Measurements from ENCODE around the gene DCANP1. TPM values are rescaled to one million over a fixed set of nuclear protein-coding genes. Genes with fewer than 3 reads are reported as not detected.
A peak's percentile ranks its signal among the peaks of the same experiment; 100 is the strongest.

Gene DCANP1
- total and polyA plus RNA-seq, 5 donors from 2014 or later: not detected

GRCh38 chr5:135484674-135485086, 37.5 kb upstream of the DCANP1 start:
- Mint-ChIP-seq H3K4me3 (no peak overlapping the region), H3K4me1 (peaks cover 0 to 6% (median 1%) of the 10 kb centered on the region in 4 donors), H3K9me3 (peaks cover 0 to 2% (median 0%) of the 10 kb centered on the region in 7 donors), H3K27ac (no peak overlapping the region), H3K27me3 (peaks cover 43% of the 10 kb centered on the region), H3K36me3 (no peaks in the 10 kb centered on the region)
- no peaks in the 10 kb centered on the region for H3K4me1 ChIP-seq (ENCODE audit: control insufficient read depth, insufficient read depth, low read length, poor library complexity, severe bottlenecking)
- DNase-seq (no peak), ATAC-seq (ENCODE audit: low read depth in 2 of 2) (no peak)
- no peak overlapping the region for H3K4me3 ChIP-seq (ENCODE audit: low read depth, low read length)
- no peaks in the 10 kb centered on the region for H3K36me3 ChIP-seq (ENCODE audit: control insufficient read depth, insufficient read depth, low read length)
- no peaks in the 10 kb centered on the region for H3K9me3 ChIP-seq (ENCODE audit: control insufficient read depth in 2 of 2, low read length in 2 of 2)
- peaks cover 14% of the 10 kb centered on the region for H3K27me3 ChIP-seq (ENCODE audit: control insufficient read depth, insufficient read depth, low read length)
- H3K27ac ChIP-seq (ENCODE audit: insufficient read depth, low read length, poor library complexity, severe bottlenecking): no peak overlapping the region

GRCh38 chr5:135483254-135483653, 36.1 kb upstream of the DCANP1 start:
- Mint-ChIP-seq H3K27me3 (peaks cover 36% of the 10 kb centered on the region), H3K4me3 (no peak overlapping the region), H3K4me1 (no peaks in the 10 kb centered on the region), H3K27ac (peak overlapping the region in 1 of 3 donors; percentile 16), H3K36me3 (no peaks in the 10 kb centered on the region), H3K9me3 (peaks cover 0 to 3% (median 0%) of the 10 kb centered on the region in 7 donors)
- H3K36me3 ChIP-seq (ENCODE audit: control insufficient read depth, insufficient read depth, low read length): no peaks in the 10 kb centered on the region
- no peak overlapping the region for H3K4me3 ChIP-seq (ENCODE audit: low read depth, low read length)
- H3K9me3 ChIP-seq (ENCODE audit: control insufficient read depth in 2 of 2, low read length in 2 of 2): no peaks in the 10 kb centered on the region
- no peak overlapping the region for H3K27ac ChIP-seq (ENCODE audit: insufficient read depth, low read length, poor library complexity, severe bottlenecking)
- peaks cover 14% of the 10 kb centered on the region for H3K27me3 ChIP-seq (ENCODE audit: control insufficient read depth, insufficient read depth, low read length)
- H3K4me1 ChIP-seq (ENCODE audit: control insufficient read depth, insufficient read depth, low read length, poor library complexity, severe bottlenecking): no peaks in the 10 kb centered on the region
- ATAC-seq (ENCODE audit: low read depth in 2 of 2) (no peak), DNase-seq (no peak)

- H3K27ac Mint-ChIP-seq: no peak overlapping the region
- H3K9me3 Mint-ChIP-seq: peaks cover 0 to 3% (median 0%) of the 10 kb centered on the region in 7 donors
- H3K27ac ChIP-seq (ENCODE audit: insufficient read depth, low read length, poor library complexity, severe bottlenecking): no peak overlapping the region
- DNase-seq (no peak), ATAC-seq (ENCODE audit: low read depth in 2 of 2) (no peak)
- no peak overlapping the region for H3K4me3 Mint-ChIP-seq
- no peaks in the 10 kb centered on the region for H3K9me3 ChIP-seq (ENCODE audit: control insufficient read depth in 2 of 2, low read length in 2 of 2)
- H3K4me1 Mint-ChIP-seq: no peaks in the 10 kb centered on the region
- no peaks in the 10 kb centered on the region for H3K4me1 ChIP-seq (ENCODE audit: control insufficient read depth, insufficient read depth, low read length, poor library complexity, severe bottlenecking)
- H3K4me3 ChIP-seq (ENCODE audit: low read depth, low read length): no peak overlapping the region
- no peaks in the 10 kb centered on the region for H3K36me3 ChIP-seq (ENCODE audit: control insufficient read depth, insufficient read depth, low read length)
- H3K27me3 ChIP-seq (ENCODE audit: control insufficient read depth, insufficient read depth, low read length): peaks cover 9% of the 10 kb centered on the region
- no peaks in the 10 kb centered on the region for H3K36me3 Mint-ChIP-seq
- peaks cover 30% of the 10 kb centered on the region for H3K27me3 Mint-ChIP-seq
These were observed 35.3 kb upstream of the DCANP1 start for GRCh38 chr5:135482381-135482933.

GRCh38 chr5:135481909-135482311, 34.8 kb upstream of the DCANP1 start:
- Histone ChIP-seq H3K4me1 (ENCODE audit: control insufficient read depth, insufficient read depth, low read length, poor library complexity, severe bottlenecking) (no peaks in the 10 kb centered on the region), H3K27me3 (ENCODE audit: control insufficient read depth, insufficient read depth, low read length) (peaks cover 6% of the 10 kb centered on the region), H3K4me3 (ENCODE audit: low read depth, low read length) (no peak overlapping the region), H3K27ac (ENCODE audit: insufficient read depth, low read length, poor library complexity, severe bottlenecking) (no peak overlapping the region), H3K36me3 (ENCODE audit: control insufficient read depth, insufficient read depth, low read length) (no peaks in the 10 kb centered on the region), H3K9me3 (ENCODE audit: control insufficient read depth in 2 of 2, low read length in 2 of 2) (no peaks in the 10 kb centered on the region)
- Mint-ChIP-seq H3K9me3 (peaks cover 0 to 3% (median 0%) of the 10 kb centered on the region in 7 donors), H3K4me3 (no peak overlapping the region), H3K4me1 (no peaks in the 10 kb centered on the region), H3K27me3 (peaks cover 25% of the 10 kb centered on the region), H3K27ac (no peak overlapping the region), H3K36me3 (no peaks in the 10 kb centered on the region)
- DNase-seq: no peak
- ATAC-seq (ENCODE audit: low read depth in 2 of 2): no peak

- Histone ChIP-seq H3K27me3 (ENCODE audit: control insufficient read depth, insufficient read depth, low read length) (peaks cover 3% of the 10 kb centered on the region), H3K9me3 (ENCODE audit: control insufficient read depth in 2 of 2, low read length in 2 of 2) (no peaks in the 10 kb centered on the region), H3K4me3 (ENCODE audit: low read depth, low read length) (no peak overlapping the region), H3K4me1 (ENCODE audit: control insufficient read depth, insufficient read depth, low read length, poor library complexity, severe bottlenecking) (no peaks in the 10 kb centered on the region), H3K27ac (ENCODE audit: insufficient read depth, low read length, poor library complexity, severe bottlenecking) (no peak overlapping the region), H3K36me3 (ENCODE audit: control insufficient read depth, insufficient read depth, low read length) (no peaks in the 10 kb centered on the region)
- ATAC-seq (ENCODE audit: low read depth in 2 of 2): no peak
- Mint-ChIP-seq H3K27me3 (peaks cover 20% of the 10 kb centered on the region), H3K4me3 (no peak overlapping the region), H3K27ac (no peak overlapping the region), H3K9me3 (peaks cover 0 to 3% (median 0%) of the 10 kb centered on the region in 7 donors), H3K4me1 (no peaks in the 10 kb centered on the region), H3K36me3 (no peaks in the 10 kb centered on the region)
- DNase-seq: no peak
These were observed 34.2 kb upstream of the DCANP1 start for GRCh38 chr5:135481387-135481786.

DNA sequence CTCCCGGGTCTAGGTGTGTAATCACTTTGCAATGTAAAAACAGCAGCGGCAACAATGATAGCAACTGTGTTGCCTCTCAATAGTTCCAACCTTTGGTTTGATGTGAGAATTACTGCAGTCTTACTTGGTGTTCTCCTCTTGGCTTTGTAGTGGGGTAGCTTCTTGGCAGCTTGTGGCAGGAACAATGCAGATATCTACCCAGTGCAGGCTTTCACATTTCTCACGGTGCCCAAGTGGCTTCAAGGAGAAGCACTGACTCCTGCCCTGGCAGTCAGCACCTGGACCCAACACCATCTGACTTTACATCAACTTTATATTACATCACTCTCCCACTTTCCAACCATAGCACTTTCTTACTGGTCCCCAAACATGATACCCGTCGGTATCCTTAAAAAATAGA, 33.4 kb upstream of the DCANP1 start:
- Mint-ChIP-seq H3K4me3 (no peak overlapping the region), H3K36me3 (no peaks in the 10 kb centered on the region), H3K27me3 (peaks cover 12% of the 10 kb centered on the region), H3K27ac (no peak overlapping the region), H3K9me3 (peaks cover 0 to 3% (median 0%) of the 10 kb centered on the region in 7 donors), H3K4me1 (no peaks in the 10 kb centered on the region)
- Histone ChIP-seq H3K9me3 (ENCODE audit: control insufficient read depth in 2 of 2, low read length in 2 of 2) (no peaks in the 10 kb centered on the region), H3K4me1 (ENCODE audit: control insufficient read depth, insufficient read depth, low read length, poor library complexity, severe bottlenecking) (no peaks in the 10 kb centered on the region), H3K27me3 (ENCODE audit: control insufficient read depth, insufficient read depth, low read length) (peaks cover 3% of the 10 kb centered on the region), H3K27ac (ENCODE audit: insufficient read depth, low read length, poor library complexity, severe bottlenecking) (no peak overlapping the region), H3K36me3 (ENCODE audit: control insufficient read depth, insufficient read depth, low read length) (no peaks in the 10 kb centered on the region), H3K4me3 (ENCODE audit: low read depth, low read length) (no peak overlapping the region)
- ATAC-seq (ENCODE audit: low read depth in 2 of 2): no peak
- DNase-seq: no peak

DNA sequence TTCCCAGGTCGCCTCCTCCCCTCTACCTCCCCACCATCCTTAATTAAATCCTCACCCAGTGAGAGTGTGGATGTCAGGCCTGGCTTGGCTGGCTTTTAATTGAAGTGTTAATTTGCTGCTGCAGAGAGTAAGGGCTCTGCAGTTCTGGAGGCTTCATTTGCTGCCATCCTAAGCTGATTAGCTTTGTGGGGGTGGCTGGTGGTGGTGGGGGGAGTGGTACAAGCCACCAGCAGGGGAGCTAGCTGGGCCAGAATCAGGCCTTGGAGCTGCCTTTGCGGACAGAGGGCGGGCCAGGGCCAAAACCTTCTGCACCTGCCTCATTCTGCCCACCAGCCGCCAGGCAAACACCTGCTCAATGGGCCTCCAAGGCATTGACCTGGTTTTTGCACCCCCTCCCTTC, 31.8 kb upstream of the DCANP1 start:
- Histone ChIP-seq H3K4me1 (ENCODE audit: control insufficient read depth, insufficient read depth, low read length, poor library complexity, severe bottlenecking) (no peaks in the 10 kb centered on the region), H3K27me3 (ENCODE audit: control insufficient read depth, insufficient read depth, low read length) (no peaks in the 10 kb centered on the region), H3K27ac (ENCODE audit: insufficient read depth, low read length, poor library complexity, severe bottlenecking) (no peak overlapping the region), H3K36me3 (ENCODE audit: control insufficient read depth, insufficient read depth, low read length) (no peaks in the 10 kb centered on the region), H3K4me3 (ENCODE audit: low read depth, low read length) (no peak overlapping the region), H3K9me3 (ENCODE audit: control insufficient read depth in 2 of 2, low read length in 2 of 2) (no peaks in the 10 kb centered on the region)
- Mint-ChIP-seq H3K27ac (no peak overlapping the region), H3K27me3 (peaks cover 13% of the 10 kb centered on the region), H3K36me3 (no peaks in the 10 kb centered on the region), H3K4me3 (no peak overlapping the region), H3K9me3 (peaks cover 0 to 3% (median 0%) of the 10 kb centered on the region in 7 donors), H3K4me1 (no peaks in the 10 kb centered on the region)
- DNase-seq (no peak), ATAC-seq (ENCODE audit: low read depth in 2 of 2) (no peak)

DNA sequence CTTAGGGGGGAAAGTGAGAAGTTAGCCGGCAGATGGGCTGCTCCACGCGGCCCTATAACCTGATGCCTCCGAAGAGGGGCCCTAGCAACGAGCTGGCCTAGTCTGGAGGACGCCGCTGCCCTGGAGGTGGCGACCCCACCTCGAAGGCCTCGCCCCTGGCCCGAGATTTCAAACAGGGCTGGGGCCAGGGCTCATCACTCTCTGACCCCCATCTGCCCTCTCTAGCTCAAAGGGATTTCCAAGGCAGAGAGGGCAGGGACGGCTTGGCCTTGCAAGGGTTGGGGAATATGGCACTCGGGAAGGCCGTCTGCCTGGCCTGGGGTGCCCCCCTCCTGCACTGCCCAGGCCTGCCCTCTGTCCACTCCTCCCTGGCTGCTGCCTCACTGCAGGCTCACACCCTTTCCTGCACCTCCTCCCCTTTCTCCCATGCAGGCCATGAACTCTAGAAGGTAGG, 30.5 kb upstream of the DCANP1 start:
- peaks cover 17% of the 10 kb centered on the region for H3K27me3 Mint-ChIP-seq
- peaks cover 0 to 3% (median 0%) of the 10 kb centered on the region in 7 donors for H3K9me3 Mint-ChIP-seq
- no peak overlapping the region for H3K4me3 ChIP-seq (ENCODE audit: low read depth, low read length)
- H3K4me1 Mint-ChIP-seq: no peaks in the 10 kb centered on the region
- H3K27ac Mint-ChIP-seq: no peak overlapping the region
- H3K27me3 ChIP-seq (ENCODE audit: control insufficient read depth, insufficient read depth, low read length): no peaks in the 10 kb centered on the region
- no peak overlapping the region for H3K27ac ChIP-seq (ENCODE audit: insufficient read depth, low read length, poor library complexity, severe bottlenecking)
- H3K9me3 ChIP-seq (ENCODE audit: control insufficient read depth in 2 of 2, low read length in 2 of 2): no peaks in the 10 kb centered on the region
- DNase-seq (no peak), ATAC-seq (ENCODE audit: low read depth in 2 of 2) (no peak)
- no peaks in the 10 kb centered on the region for H3K4me1 ChIP-seq (ENCODE audit: control insufficient read depth, insufficient read depth, low read length, poor library complexity, severe bottlenecking)
- no peaks in the 10 kb centered on the region for H3K36me3 ChIP-seq (ENCODE audit: control insufficient read depth, insufficient read depth, low read length)
- no peak overlapping the region for H3K4me3 Mint-ChIP-seq
- no peaks in the 10 kb centered on the region for H3K36me3 Mint-ChIP-seq
